ENCODE measurements around the gene GALNTL6. TPM values are rescaled to one million over a fixed set of nuclear protein-coding genes. Genes with fewer than 3 reads are reported as not detected.

Gene GALNTL6
- total and polyA plus RNA-seq, 4 donors = 0.08 to 0.09 (median 0.09) TPM; not detected in 1

DNA sequence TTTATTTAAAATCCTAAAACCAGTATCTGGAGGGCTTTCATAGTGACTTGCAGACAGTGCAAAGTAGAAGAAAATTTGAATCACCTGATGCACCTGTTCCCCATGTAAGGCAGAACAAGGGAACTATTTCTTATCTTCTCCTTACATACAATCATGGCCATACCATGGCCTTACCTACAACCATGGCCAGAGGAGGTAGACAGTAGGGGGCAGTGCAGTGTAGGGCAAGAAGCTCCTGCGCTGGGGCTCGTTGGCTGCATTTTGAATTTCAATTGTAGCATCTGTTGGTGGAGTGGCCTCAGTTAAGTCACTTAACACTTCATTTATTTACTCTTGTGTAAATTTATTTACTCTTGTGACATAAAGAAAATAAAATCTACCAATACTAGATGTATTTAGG is 33.0 kb downstream of the GALNTL6 start:
- Histone ChIP-seq H3K27me3 (ENCODE audit: control insufficient read depth in 3 of 3, insufficient read depth in 3 of 3, low read length in 2 of 3) (no peaks in the 10 kb centered on the region), H3K4me3 (no peak overlapping the region), H3K36me3 (ENCODE audit: control insufficient read depth in 4 of 4, insufficient read depth in 4 of 4, low read length in 4 of 4) (no peaks in the 10 kb centered on the region), H3K9me3 (ENCODE audit: control insufficient read depth in 4 of 4, insufficient read depth in 3 of 4, low read length in 3 of 4) (no peaks in the 10 kb centered on the region), H3K4me1 (ENCODE audit: control insufficient read depth in 5 of 5, insufficient read depth in 5 of 5, low read length in 5 of 5) (no peaks in the 10 kb centered on the region), H3K27ac (ENCODE audit: low read depth in 1 of 2, low read length in 1 of 2) (no peak overlapping the region), H3K9ac (ENCODE audit: insufficient read depth in 1 of 2, low read length in 2 of 2) (no peak overlapping the region)
- TF ChIP-seq, protein P1, sequence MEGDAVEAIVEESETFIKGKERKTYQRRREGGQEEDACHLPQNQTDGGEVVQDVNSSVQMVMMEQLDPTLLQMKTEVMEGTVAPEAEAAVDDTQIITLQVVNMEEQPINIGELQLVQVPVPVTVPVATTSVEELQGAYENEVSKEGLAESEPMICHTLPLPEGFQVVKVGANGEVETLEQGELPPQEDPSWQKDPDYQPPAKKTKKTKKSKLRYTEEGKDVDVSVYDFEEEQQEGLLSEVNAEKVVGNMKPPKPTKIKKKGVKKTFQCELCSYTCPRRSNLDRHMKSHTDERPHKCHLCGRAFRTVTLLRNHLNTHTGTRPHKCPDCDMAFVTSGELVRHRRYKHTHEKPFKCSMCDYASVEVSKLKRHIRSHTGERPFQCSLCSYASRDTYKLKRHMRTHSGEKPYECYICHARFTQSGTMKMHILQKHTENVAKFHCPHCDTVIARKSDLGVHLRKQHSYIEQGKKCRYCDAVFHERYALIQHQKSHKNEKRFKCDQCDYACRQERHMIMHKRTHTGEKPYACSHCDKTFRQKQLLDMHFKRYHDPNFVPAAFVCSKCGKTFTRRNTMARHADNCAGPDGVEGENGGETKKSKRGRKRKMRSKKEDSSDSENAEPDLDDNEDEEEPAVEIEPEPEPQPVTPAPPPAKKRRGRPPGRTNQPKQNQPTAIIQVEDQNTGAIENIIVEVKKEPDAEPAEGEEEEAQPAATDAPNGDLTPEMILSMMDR (IDR thresholded peaks at IDR 0.05; ENCODE audit: control extremely low read depth, extremely low read depth) = peak; percentile 10
- ATAC-seq (ENCODE audit: insufficient read depth, low FRiP score) (no peak), DNase-seq (peak in 2 of 3 donors; percentile 9 to 26)
- 22 to 23% methylated on average over 2 of the region's 2 CpGs for WGBS, 2 donors

DNA sequence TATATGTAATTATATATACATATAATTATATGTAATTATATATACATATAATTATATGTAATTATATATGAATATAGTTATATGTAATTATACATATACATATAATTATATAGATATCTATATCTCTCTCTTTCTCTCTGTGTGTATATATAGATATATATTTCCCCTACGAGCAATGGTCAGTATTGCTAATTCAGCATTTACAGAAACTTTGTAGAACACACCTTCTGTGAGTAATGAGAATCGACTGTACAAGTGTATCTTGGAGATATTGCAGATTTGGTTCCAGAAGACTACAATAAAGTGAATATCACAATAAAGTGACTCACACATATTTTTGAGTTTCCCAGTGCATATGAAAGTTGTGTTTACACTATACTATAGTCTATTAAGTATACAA is 33.7 kb downstream of the GALNTL6 start:
- TF ChIP-seq, protein P1 (IDR thresholded peaks at IDR 0.05; ENCODE audit: control extremely low read depth, extremely low read depth) = no peak
- DNase-seq (no peak), ATAC-seq (ENCODE audit: insufficient read depth, low FRiP score) (no peak)
- 82 to 84% methylated on average over 2 of the region's 2 CpGs for WGBS, 2 donors
- H3K4me3 ChIP-seq = no peak overlapping the region
- H3K27me3 ChIP-seq (ENCODE audit: control insufficient read depth in 3 of 3, insufficient read depth in 3 of 3, low read length in 2 of 3) = no peaks in the 10 kb centered on the region
- no peak overlapping the region for H3K9ac ChIP-seq (ENCODE audit: insufficient read depth in 1 of 2, low read length in 2 of 2)
- no peaks in the 10 kb centered on the region for H3K4me1 ChIP-seq (ENCODE audit: control insufficient read depth in 5 of 5, insufficient read depth in 5 of 5, low read length in 5 of 5)
- H3K9me3 ChIP-seq (ENCODE audit: control insufficient read depth in 4 of 4, insufficient read depth in 3 of 4, low read length in 3 of 4) = no peaks in the 10 kb centered on the region
- H3K27ac ChIP-seq (ENCODE audit: low read depth in 1 of 2, low read length in 1 of 2) = no peak overlapping the region
- H3K36me3 ChIP-seq (ENCODE audit: control insufficient read depth in 4 of 4, insufficient read depth in 4 of 4, low read length in 4 of 4) = no peaks in the 10 kb centered on the region

DNA sequence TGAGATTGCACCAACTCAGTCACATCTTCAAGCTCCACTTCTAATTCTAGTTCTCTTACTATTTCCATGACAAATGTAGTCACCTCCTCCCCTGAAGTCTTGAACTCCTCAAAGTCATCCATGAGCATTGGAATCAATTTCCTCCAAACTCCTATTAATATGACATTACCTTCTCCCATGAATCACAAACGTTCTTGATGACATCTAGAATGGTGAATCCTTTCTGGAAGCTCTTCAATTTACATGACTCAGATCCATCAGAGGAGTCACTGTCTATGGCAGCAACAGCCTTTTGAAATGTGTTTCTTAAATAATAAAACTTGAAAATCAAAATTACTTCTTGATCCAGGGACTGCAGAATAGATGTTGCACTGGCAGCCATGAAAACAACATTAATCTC is 34.5 kb downstream of the GALNTL6 start:
- H3K9ac ChIP-seq (ENCODE audit: insufficient read depth in 1 of 2, low read length in 2 of 2) = no peak overlapping the region
- ATAC-seq (ENCODE audit: insufficient read depth, low FRiP score) = no peak
- no peaks in the 10 kb centered on the region for H3K27me3 ChIP-seq (ENCODE audit: control insufficient read depth in 3 of 3, insufficient read depth in 3 of 3, low read length in 2 of 3)
- no peaks in the 10 kb centered on the region for H3K36me3 ChIP-seq (ENCODE audit: control insufficient read depth in 4 of 4, insufficient read depth in 4 of 4, low read length in 4 of 4)
- H3K4me1 ChIP-seq (ENCODE audit: control insufficient read depth in 5 of 5, insufficient read depth in 5 of 5, low read length in 5 of 5) = no peaks in the 10 kb centered on the region
- no peak overlapping the region for H3K4me3 ChIP-seq
- 72 to 90% methylated on average over 1 of the region's 1 CpG for WGBS, 2 donors
- no peak for DNase-seq
- no peaks in the 10 kb centered on the region for H3K9me3 ChIP-seq (ENCODE audit: control insufficient read depth in 4 of 4, insufficient read depth in 3 of 4, low read length in 3 of 4)
- no peak overlapping the region for H3K27ac ChIP-seq (ENCODE audit: low read depth in 1 of 2, low read length in 1 of 2)
- TF ChIP-seq, protein P1 (IDR thresholded peaks at IDR 0.05; ENCODE audit: control extremely low read depth, extremely low read depth) = no peak

- TF ChIP-seq, protein P1 (IDR thresholded peaks at IDR 0.05; ENCODE audit: control extremely low read depth, extremely low read depth) = no peak
- Histone ChIP-seq H3K4me3 (no peak overlapping the region), H3K27me3 (ENCODE audit: control insufficient read depth in 3 of 3, insufficient read depth in 3 of 3, low read length in 2 of 3) (no peaks in the 10 kb centered on the region), H3K9ac (ENCODE audit: insufficient read depth in 1 of 2, low read length in 2 of 2) (no peak overlapping the region), H3K9me3 (ENCODE audit: control insufficient read depth in 4 of 4, insufficient read depth in 3 of 4, low read length in 3 of 4) (no peaks in the 10 kb centered on the region), H3K36me3 (ENCODE audit: control insufficient read depth in 4 of 4, insufficient read depth in 4 of 4, low read length in 4 of 4) (no peaks in the 10 kb centered on the region), H3K27ac (ENCODE audit: low read depth in 1 of 2, low read length in 1 of 2) (no peak overlapping the region), H3K4me1 (ENCODE audit: control insufficient read depth in 5 of 5, insufficient read depth in 5 of 5, low read length in 5 of 5) (no peaks in the 10 kb centered on the region)
- WGBS, 2 donors = 81 to 84% methylated on average over 8 of the region's 8 CpGs
- ATAC-seq (ENCODE audit: insufficient read depth, low FRiP score) (no peak), DNase-seq (no peak)
These were observed 36.5 kb downstream of the GALNTL6 start for GRCh38 chr4:171849686-171850222.
